GM20431 (cell line): ENCODE results near the gene SLC10A1.

ENCODE experiments used
- in situ Hi-C: fragments of 300-500 bp; cut with MseI, MboI; formaldehyde crosslinking; loops from one replicate; pipeline ENCODE4 v1.15.0; 2020; ENCODE audit warnings: low sequenced_read_pairs; ENCODE audit not compliant: unreplicated experiment

Gene SLC10A1

DNA sequence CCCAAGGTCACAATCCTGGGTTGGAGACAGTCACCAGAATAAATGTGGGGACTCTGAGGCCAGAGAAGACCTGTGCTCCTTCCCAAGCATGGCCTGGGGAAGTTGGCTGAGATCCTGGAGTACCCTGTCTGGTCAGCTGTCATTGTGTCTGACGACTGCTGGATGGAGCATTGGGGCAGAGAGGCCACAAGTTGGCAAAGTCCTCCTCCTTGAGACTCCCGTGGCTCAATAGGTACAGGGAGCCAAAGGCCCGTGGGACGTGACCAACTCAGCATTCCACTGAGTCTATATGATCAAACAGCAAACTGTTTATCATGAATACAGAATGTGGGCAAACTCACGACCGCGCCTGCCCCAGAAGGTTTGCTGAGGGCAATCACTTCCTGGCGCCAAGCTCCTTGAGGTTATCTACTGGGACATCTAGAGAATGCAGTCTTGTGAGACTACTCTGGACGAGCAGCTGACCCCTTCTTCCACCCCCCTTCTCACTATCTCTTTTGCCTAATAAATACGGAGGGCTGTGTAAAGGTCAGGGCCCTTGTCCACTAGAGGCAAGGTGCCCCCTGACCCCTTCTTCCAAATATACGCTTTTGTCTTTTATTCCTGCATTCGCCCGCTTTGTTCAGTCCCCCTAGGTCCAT, 14.3 kb upstream of the SLC10A1 start:
- in situ Hi-C loops: loop anchor here (10.0 kb wide), 1 partner anchor 213 kb away; no protein-coding TSS in a partner anchor

- in situ Hi-C loops: no loop called here
Measured at GRCh38 chr14:69808919-69809808, 12.1 kb upstream of the SLC10A1 start.

DNA sequence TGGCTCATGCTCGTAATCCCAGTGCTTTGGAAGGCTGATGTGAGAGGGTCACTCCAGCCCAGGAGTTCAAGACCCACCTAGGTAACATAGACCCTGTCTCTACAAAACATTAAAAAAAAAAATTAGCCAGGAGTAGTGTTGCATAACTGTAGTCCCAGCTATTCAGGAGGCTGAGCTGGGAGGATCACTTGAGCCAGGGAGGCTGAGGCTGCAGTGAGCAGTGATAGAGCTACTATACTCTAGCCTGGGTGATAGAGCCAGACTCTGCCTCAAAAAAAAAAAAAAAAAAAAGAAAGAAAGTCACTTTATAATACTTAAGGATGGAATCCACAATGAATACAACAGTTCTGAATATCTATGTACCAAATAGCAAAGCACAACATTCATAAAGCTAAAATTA, 10.2 kb upstream of the SLC10A1 start:
- in situ Hi-C loops: no loop called here

- in situ Hi-C loops: no loop called here
Measured at GRCh38 chr14:69804902-69805301, 7.9 kb upstream of the SLC10A1 start.

GRCh38 chr14:69803753-69804152, 6.7 kb upstream of the SLC10A1 start:
- in situ Hi-C loops: no loop called here

DNA sequence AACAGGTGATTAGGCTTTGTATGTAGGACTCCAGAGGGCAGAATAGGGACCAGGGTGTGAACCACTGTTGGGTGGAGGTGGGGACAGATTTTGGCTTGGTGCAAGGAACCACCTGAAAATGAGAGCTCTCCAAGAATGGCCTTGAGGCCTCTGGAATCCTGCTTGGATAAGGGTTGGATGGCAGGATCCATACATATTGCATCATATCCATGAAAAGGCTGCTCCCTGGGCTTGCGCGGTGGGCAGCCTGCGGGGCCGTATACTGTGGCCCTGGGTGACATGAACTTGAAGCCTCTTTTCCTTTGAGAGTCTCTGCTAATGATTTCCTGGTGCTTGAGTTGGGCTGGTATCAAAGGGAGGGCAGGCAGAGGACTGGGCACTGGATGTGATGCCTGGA, 1.3 kb upstream of the SLC10A1 start:
- in situ Hi-C loops: no loop called here

DNA sequence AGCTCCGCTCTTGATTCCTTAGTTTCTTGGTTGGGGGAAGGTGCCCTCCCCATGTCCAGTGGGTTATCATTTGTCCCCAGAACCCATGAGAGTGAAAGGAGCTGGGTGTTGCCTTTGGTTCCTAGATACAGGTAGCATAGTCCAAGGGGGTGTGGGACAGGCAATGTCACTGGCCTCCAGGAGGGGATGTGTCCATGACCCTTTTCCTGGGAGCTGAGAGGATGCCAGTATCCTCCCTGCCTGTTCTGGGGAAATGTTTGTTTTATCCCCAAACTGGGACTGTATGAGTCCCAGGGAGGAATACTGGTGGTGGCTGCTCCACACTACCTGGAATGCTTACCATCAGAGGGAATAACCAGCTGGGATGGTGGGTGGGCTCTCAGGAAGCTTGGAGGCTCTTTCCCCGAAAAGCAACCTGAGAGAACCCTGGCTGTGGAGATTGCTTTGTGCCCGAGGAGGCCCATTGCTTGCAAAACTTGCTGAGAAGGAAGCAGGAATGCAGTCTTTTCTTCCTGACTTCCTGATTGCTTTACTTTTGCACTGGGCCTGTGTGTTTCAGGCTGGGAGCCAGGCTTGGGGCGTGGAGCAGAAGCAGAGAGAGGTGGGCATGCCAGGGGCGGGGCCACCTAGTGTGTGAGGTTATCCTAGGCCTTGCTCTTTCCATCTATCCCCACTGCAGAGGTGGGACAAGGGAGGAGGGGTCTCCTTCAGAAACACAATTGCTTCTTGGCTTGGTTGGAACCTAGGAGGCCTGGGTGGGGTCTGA, 715 bp upstream of the SLC10A1 start:
- in situ Hi-C loops: no loop called here

- in situ Hi-C loops: no loop called here
Measured at GRCh38 chr14:69795691-69796090, 1.4 kb downstream of the SLC10A1 start.

DNA sequence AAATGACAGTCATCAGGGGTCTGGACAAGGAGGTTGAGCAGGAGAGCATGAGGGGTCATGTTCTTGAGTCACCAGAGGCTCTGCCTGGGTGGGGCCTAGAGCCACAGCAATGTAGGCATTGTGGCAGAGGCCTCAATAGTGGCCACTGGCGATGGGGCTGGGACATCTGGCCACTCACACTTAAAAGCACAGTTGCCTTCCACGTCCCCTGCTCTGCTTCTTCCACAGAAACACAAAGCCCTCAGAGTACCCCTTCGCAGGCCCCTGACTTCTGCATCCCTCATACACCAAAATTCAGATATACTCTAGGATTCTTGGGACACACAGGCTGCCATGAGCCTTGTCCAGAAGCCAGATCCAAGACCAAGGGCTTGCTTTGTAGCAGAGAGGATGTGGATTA, 2.2 kb downstream of the SLC10A1 start:
- in situ Hi-C loops: no loop called here

- in situ Hi-C loops: no loop called here
Measured at GRCh38 chr14:69792887-69793421, 4.1 kb downstream of the SLC10A1 start.

GRCh38 chr14:69789118-69789640, 7.9 kb downstream of the SLC10A1 start:
- in situ Hi-C loops: no loop called here

DNA sequence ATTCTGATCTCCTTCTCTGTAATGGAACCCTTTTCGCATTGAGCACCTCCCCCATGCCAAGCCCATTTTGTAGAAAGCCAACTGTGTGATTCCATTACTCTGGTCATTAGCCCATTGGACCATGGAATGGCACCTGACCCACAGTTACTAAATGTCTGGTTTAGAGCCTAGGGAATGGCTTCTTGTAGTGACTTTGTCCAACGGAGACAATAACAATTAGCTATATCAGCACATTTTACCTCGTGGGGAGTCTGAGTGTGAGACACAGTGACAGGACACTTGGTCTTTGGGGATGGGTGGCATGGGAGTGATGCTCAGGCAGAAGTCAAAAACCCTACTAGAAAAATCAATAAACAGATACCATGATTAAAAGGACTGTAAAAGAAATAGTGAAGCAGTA, 10.4 kb downstream of the SLC10A1 start:
- in situ Hi-C loops: no loop called here

- in situ Hi-C loops: no loop called here
Measured at GRCh38 chr14:69784942-69785341, 12.1 kb downstream of the SLC10A1 start.

DNA sequence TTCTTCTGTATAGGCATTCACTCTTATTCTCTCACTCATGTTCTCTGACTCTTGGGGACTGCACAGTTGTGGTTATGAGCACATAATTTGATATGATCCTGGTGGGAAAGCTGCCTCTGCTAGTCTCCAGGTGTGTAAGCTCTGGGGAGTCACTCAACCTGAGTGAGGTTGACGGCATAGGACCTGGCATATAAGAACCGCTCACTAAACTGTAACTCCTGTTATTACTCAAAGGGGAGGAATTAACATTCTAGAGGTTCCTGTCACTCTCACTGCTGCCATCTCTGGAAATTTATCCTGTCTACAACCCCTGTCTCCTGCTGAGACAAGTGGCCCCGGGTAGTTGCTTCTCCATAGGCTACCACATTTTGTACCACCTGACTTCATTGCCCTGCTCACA, 16.1 kb downstream of the SLC10A1 start:
- in situ Hi-C loops: no loop called here

- in situ Hi-C loops: no loop called here
Measured at GRCh38 chr14:69780092-69780491, 16.9 kb downstream of the SLC10A1 start.

- in situ Hi-C loops: no loop called here
Measured at GRCh38 chr14:69779088-69779487, 18.0 kb downstream of the SLC10A1 start.

- in situ Hi-C loops: no loop called here
Measured at GRCh38 chr14:69776875-69777453, 20.1 kb downstream of the SLC10A1 start.

DNA sequence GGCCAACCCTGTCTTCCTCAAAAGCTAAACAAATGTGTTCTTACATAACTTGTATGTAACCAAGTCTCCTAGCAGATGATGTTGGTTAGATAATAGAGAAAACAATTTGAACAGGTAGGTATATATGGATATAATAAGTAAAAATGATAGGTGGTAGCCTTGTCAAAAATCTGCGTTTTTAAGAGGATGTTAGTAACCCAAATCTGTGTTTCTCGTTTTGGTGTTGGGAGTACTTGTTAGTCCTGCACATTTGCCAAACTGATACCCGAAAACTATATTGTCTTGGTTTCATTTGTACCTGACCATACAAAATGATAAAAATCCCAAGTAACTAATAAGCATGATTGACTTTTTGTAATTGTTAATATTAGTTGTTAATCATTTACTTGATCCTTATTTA, 22.0 kb downstream of the SLC10A1 start:
- in situ Hi-C loops: no loop called here

- in situ Hi-C loops: no loop called here
Measured at GRCh38 chr14:69773571-69774276, 23.3 kb downstream of the SLC10A1 start.
